Measurements from ENCODE around the gene ODC1.

ODC1 gene

GRCh38 chr2:10406491-10407188 is 41.5 kb downstream of the ODC1 start:
- no peak overlapping the region for H3K4me3 ChIP-seq (ENCODE audit: low read depth, low read length)
- DNase-seq (ENCODE audit: low read depth) = no peak
- no peak for TF ChIP-seq CTCF (IDR thresholded peaks at IDR 0.05; ENCODE audit: control insufficient read depth, extremely low read depth, insufficient read depth)

GRCh38 chr2:10406016-10406415 is 42.1 kb downstream of the ODC1 start:
- no peak for TF ChIP-seq CTCF (IDR thresholded peaks at IDR 0.05; ENCODE audit: control insufficient read depth, extremely low read depth, insufficient read depth)
- no peak overlapping the region for H3K4me3 ChIP-seq (ENCODE audit: low read depth, low read length)
- no peak for DNase-seq (ENCODE audit: low read depth)

- no peak overlapping the region for H3K4me3 ChIP-seq (ENCODE audit: low read depth, low read length)
- DNase-seq (ENCODE audit: low read depth) = no peak
- no peak for TF ChIP-seq CTCF (IDR thresholded peaks at IDR 0.05; ENCODE audit: control insufficient read depth, extremely low read depth, insufficient read depth)
These were observed 42.7 kb downstream of the ODC1 start for GRCh38 chr2:10405448-10405847.

GRCh38 chr2:10404324-10405143 is 43.6 kb downstream of the ODC1 start:
- TF ChIP-seq CTCF (IDR thresholded peaks at IDR 0.05; ENCODE audit: control insufficient read depth, extremely low read depth, insufficient read depth) = no peak
- DNase-seq (ENCODE audit: low read depth) = no peak
- no peak overlapping the region for H3K4me3 ChIP-seq (ENCODE audit: low read depth, low read length)

GRCh38 chr2:10402653-10403215 is 45.4 kb downstream of the ODC1 start:
- TF ChIP-seq CTCF (IDR thresholded peaks at IDR 0.05; ENCODE audit: control insufficient read depth, extremely low read depth, insufficient read depth) = no peak
- no peak overlapping the region for H3K4me3 ChIP-seq (ENCODE audit: low read depth, low read length)
- no peak for DNase-seq (ENCODE audit: low read depth)

GRCh38 chr2:10402062-10402585 is 46.0 kb downstream of the ODC1 start:
- DNase-seq (ENCODE audit: low read depth) = no peak
- H3K4me3 ChIP-seq (ENCODE audit: low read depth, low read length) = no peak overlapping the region

More at GRCh38 chr2:10402062-10402585, 46.0 kb downstream of the ODC1 start:
- TF ChIP-seq CTCF (IDR thresholded peaks at IDR 0.05; ENCODE audit: control insufficient read depth, extremely low read depth, insufficient read depth) = no peak
